Muscle of back (tissue), 11 donors: ENCODE measurements around the gene TTLL6. TPM values are rescaled to one million over a fixed set of nuclear protein-coding genes. Genes with fewer than 3 reads are reported as not detected.
"Not testable (repeated sequence)": the region's sequence is repeated elsewhere in the genome, so short reads cannot be mapped to it uniquely, and the experiment has no call there.

Experiments
- DNase-seq, 3 donors: peaks; one replicate each; pipeline versions ENCODE4 v3.0.0 to v3.0.0-alpha.2; 2013
- polyA plus RNA-seq, 10 donors: library from polyadenylated mRNA; unstranded; fragments of 120-200 nt; gene quantifications; one replicate each; pipeline ENCODE4 v1.2.1, GENCODE V29; 2013; ENCODE audit not compliant: insufficient read length in 10 of 10

Gene TTLL6
- polyA plus RNA-seq, 10 donors: 0.22 TPM; not detected in 9

- no peak for DNase-seq
Observed at GRCh38 chr17:48816438-48816773, 623 bp downstream of the TTLL6 start.

DNA sequence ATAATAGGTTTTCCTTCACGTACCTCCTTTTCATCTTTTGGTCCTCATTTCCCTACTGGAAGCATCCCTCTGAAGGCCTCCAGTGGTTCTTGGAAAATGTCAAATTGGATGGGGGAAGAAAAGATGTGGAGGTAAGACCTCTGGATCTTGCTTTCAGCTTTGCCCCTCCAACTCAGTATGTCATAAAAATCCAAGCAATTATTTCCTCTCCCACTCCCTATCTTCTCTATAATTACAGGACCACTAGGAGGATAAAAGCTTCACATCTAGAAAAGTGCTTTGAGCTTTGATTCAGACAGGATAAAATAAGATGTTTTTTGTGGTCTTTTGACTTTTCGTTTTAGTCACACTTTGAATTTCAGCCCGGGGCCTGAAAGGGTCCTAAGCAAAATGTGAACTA, 1.7 kb downstream of the TTLL6 start:
- DNase-seq: no peak

GRCh38 chr17:48814504-48814903, 2.5 kb downstream of the TTLL6 start:
- peak in 1 of 3 donors; percentile 32 for DNase-seq

DNA sequence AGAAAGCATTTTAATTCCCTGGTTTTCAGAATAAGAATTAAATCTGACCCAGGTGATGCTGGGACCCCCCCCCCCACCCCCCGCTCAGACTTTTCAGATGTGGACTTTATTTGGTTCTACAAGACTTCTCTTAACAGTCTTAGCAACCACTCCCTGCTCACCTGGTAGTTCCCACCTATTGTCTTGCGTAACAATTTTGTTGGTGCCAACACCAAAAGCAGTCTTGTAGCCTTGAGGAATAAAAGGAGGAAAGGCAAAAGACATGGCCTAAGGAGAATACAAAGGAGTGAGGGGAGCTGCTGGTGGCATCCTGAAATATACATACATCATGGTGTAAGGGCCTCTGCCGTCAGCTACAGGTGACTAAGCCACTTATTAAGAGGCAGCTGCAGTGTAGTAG, 5.0 kb downstream of the TTLL6 start:
- DNase-seq: no peak

DNA sequence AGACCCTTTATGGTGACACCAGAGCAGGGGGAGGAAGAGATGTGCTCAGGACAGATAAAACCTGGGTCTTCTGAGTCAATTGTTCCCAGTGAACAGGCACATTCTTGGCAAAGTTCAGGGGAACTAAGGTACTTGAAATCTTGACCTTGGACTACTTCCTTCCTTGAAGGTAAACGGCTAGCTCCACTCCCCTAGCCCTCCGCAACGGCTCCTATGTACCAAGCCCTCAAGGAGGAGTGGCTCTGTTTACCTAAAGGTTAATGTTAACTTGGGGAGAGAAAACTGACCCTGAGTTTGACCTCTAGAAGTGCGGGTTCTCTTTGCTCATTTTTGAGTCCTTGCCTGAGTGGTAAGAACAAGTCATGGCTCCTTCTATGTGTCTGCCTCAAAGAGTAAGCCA, 7.8 kb downstream of the TTLL6 start:
- no peak for DNase-seq

GRCh38 chr17:48804936-48805411, 12.1 kb downstream of the TTLL6 start:
- DNase-seq: peak in 1 of 3 donors; percentile 34

GRCh38 chr17:48800626-48801217, 16.3 kb downstream of the TTLL6 start:
- no peak for DNase-seq

DNA sequence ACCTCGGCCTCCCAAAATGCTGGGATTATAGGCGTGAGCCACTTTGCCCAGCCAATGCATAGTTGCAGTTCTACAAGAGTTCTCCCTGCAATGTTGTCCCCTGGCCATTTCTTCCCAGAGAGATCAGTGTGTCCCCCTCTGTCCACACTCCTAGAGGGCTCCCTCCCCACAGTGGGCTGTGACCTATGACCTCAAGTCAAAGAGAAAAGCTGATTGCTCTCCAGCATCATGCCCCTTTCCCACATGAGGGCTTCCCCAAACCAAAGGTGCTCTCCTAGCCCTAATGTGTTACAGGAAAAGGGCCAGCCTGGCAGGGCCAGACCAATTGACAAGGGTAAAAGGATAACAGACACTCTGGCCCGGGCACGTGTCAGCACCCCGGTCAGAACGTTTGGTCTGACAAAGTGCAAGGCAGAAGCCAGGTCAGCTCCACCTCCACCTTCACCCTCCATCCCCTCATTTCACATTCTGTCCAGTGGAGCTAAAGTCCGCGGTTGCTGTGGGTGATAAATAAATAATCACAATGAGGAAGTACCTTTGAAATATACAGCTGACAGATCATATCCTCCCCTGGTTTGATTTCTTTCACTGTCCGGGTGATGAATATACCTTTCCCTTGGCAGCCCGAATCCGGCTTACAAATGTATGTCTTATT, 17.8 kb downstream of the TTLL6 start:
- no peak for DNase-seq

DNA sequence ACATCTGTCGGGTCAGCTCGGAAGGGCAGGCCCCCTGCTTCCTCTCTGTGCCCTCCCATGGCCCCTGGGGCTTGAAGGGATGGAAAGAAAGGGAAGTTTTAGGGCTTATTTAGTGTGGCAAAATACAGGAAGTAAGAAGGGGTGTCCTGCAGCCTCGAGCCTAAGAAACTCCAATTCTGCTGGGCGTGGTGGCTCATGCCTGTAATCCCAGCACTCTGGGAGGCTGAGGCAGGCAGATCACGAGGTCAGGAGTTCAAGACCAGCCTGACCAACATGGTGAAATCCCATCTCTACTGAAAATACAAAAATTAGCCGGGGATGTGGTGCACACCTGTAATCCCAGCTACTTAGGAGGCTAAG, 20.9 kb downstream of the TTLL6 start:
- DNase-seq: not testable (repeated sequence)

DNA sequence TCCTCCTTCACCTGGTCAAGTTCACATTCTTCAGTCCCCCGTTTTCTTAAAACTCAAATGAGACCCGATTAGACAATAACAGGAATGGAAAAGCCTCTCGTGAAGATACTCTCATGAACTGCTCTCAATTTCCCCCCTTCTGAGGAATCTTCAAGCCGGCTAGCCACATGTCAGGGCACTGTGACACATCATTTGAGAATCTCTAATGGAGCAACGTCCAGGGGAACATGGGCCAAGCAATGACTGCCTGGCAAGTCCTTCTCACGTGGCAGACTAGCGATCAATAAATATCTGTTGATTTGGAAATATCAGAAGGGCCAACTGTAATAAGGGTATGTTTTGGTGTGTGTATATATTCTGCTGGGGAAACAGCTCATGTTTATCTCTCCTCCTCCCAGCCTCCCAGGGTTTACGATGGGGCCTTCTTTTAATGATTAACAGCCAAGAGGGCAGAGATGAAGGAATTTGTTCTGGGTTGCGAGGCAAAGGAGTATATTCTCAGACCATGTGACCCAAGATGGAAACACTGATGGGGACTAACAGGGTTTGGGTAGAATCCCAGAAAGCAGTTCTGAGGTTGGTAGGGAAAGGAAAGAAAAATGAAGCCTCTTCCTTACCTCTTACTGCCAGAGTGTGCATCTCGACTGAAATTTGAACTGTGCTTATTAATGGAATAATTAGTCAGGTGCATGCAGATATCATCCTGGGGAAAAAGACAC, 21.4 kb downstream of the TTLL6 start:
- peak in 2 of 3 donors; percentile 23 to 26 for DNase-seq

DNA sequence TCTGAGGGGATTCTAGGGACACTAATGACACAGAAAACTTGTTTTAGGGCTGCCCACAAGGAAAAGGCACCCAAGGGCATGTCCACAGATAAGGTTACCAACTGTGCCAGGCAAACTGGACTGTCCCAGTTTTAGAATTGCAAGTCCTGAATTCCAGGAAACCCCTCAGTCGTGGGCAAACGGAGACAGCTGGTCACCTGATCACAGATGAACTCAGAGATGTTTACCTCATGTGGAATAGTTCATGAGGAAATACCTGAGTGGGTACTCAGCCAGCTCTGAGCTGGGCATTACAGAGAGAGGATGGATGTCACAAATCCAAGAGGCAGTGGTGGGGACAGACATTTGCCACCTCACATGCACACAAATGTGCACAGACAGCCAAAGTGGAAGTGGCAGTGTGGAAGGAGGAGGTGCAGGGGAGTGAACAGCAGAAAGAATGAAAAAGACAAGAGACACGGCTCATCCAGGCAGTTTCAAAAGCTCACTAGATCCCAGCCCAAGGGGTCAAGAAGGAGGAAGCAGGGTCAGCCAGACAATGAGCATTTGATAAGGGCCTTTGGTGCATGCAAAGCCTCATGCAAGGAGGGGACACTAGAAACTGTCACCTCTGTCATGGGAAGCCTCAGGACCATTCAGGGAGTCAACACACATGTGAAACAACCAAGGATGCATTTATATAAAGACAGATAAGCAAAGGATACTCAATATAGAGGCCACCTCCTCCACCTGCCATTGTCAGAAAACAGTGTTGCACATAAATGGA, 24.8 kb downstream of the TTLL6 start:
- no peak for DNase-seq

DNA sequence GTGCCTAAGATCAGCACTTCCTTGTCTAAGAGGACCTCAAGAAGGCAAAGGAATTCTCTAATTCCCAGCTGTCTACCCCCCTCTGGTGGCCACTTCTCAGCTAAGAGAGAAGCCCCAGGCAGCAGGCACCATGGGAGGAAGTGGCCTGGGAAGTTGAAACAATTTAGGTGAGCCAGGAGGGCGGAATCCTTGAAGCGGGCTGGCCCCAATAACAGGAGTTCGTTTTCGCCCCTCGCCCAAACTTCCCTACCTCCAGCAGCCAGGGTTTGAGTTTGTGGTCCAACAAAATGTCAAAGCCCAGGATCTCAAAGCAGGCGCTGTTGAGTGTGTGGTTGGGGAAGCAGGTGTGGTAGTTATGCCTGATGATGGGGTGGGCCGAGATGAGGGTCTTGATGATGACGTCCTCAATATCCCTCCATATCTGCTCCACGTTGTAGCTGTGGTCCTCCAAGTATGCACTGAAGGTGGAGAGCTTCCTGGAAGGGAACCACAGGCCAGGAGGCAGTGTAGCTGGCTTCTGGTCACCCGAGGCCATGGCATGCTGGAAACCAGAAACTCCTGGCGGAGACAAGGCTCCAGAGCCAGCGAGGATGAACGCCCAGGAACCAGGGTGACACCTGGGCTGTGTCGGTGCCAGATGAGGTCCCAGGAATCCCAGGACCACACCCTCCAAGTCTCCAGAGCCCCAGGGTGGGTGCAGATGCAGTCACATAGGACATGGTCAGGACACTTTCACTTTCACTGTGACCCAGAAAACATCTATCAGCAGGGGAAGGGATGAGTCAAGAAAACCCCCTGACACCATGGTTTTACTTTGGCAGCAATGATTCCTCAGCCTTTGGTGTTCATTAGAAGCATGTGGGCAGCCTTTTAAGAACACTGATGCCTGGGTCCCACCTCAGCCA, 25.6 kb downstream of the TTLL6 start:
- DNase-seq: peak; percentile 66 to 80 (median 67)

- DNase-seq: no peak
Observed at GRCh38 chr17:48790607-48791127, 26.4 kb downstream of the TTLL6 start.

DNA sequence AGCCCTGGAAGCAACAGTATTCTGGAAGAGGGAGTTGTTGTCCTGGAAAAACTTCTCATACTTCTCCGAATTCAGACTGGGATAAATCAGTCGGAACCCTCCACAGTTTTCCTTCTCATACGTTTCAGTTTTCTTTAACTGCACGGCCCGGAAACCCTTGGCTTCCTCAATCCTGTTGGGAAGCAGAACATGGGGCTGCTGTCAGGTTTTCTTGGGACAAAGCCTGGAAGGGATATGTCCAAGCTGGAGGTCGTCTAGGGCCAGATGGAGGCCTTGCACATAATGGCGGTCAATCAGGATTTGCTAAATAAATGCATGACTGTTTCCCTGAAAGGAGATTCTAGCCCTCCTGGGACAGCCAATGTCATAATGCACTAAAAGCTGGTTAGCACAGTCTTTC, 29.2 kb downstream of the TTLL6 start:
- peak in 2 of 3 donors; percentile 46 to 70 for DNase-seq

DNA sequence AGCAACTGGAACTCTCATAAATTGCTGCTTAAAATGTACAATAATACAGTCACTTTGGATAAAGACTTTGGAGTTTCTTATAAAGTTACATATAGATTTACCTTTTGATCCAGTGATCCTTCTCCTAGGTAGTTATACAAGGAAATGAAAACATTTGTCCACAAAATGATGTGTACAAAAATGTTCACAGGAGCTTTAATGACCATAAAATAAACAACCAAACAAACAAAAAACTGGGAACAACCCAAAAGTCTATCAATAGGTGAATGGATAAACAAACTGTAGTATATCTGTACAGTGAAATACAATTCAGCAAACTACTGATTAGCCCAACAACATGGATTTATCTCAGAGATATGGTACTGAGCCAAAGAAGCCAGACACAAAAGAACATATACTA, 37.6 kb downstream of the TTLL6 start:
- DNase-seq: no peak

- no peak for DNase-seq
Observed at GRCh38 chr17:48776602-48777001, 40.4 kb downstream of the TTLL6 start.

DNA sequence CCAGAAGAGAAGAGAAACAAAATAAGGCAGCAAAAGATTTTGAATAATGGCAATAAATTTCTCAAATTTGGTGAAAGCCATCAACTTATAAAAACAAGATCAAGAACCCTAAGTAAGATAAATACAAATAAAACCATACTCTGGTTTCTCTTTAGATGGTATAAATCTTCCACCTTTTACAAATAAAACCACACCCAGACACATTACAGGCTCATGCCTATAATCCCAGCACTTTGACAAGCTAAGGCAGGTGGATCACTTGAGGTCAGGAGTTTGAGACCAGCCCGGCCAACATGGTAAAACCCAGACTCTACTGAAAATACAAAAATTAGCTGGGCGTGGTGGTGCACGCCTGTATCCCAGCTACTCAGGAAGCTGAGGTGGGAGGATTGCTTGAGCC, 43.8 kb downstream of the TTLL6 start:
- no peak for DNase-seq

- no peak for DNase-seq
Observed at GRCh38 chr17:48770954-48771353, 46.1 kb downstream of the TTLL6 start.

DNA sequence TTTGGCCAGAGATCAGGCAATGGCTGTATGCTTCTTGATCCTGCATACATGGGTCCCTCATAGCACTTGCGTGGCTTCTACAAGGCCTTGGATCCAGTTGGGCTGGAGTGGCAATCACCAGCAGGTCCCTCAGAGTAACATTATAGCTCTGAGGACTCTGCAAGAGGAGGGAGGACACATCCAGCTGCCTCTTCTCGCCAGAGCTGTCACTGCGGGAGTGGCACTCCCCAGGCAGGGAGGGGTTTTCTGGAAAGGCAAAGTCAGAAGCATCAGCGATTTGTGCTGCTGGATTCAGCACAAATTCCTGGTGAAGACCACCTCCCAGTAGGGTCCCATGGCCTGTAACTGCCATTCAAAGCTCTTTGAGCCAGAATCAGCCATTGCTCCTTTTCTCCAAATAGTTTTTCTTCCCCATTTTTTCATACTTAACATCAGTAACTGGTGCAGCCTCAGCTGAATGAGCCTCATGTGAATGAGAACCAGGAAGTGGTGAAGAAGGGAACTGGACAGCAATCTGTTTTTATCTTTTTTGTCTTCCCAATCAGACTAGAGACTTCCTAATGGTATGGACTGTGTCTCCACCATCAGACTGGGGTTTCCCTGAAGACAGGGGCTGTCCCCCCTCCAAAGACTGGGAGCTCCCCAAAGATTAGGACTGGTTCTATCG, 47.9 kb downstream of the TTLL6 start:
- no peak for DNase-seq

- DNase-seq: no peak
Observed at GRCh38 chr17:48767263-48767774, 49.7 kb downstream of the TTLL6 start.
